Mucosa of descending colon (tissue), 3 donors: ENCODE results near the gene MECR. TPM values are rescaled to one million over a fixed set of nuclear protein-coding genes. Genes with fewer than 3 reads are reported as not detected.

Experiments used
- ATAC-seq: fragments of 200-7000 bp; cut with Tn5 transposase; one replicate; pipeline ENCODE4 v1.9.1; 2020; ENCODE audit warnings: mild to moderate bottlenecking, moderate library complexity
- DNase-seq, 3 donors: peaks; one replicate each; pipeline ENCODE4 v3.0.0-alpha.2; 2020
- H3K36me3 ChIP-seq: fragments of 200-600 bp; one replicate; pipeline ENCODE4 v1.8.0; 2021; ENCODE audit warnings: low read depth, mild to moderate bottlenecking
- H3K4me1 ChIP-seq: fragments of 200-600 bp; one replicate; pipeline ENCODE4 v1.8.0; 2021; ENCODE audit warnings: low read depth, mild to moderate bottlenecking
- H3K4me3 ChIP-seq: fragments of 200-600 bp; one replicate; pipeline ENCODE4 v1.8.0; 2021; ENCODE audit warnings: mild to moderate bottlenecking
- H3K9me3 ChIP-seq: fragments of 200-600 bp; one replicate; pipeline ENCODE4 v1.8.0; 2021; ENCODE audit warnings: mild to moderate bottlenecking
- intact Hi-C, 2 donors: fragments of 100-400 bp; cut with DNase I in 1 of 2; cut with micrococcal nuclease in 1 of 2; formaldehyde crosslinking; loops; one replicate each; pipeline versions ENCODE4 v1.11.0 to v1.11.1; 2022; cut with DNase I, micrococcal nuclease
- total RNA-seq, 3 donors: library from RNA; stranded (reverse); fragmentation: NEBNext Ultra II Directional in 2 of 3; extraction: Animal tissue kit (Norgen Biotek cat#: 25700) in 2 of 3; gene quantifications; one replicate each; pipeline versions ENCODE4 v1.2.1 to v1.2.4, GENCODE V29; 2021 to 2023
- TF ChIP-seq, protein P1 (sequence below): fragments of 200-600 bp; IDR thresholded peaks from one replicate; pipeline ENCODE4 v1.8.0; 2022; ENCODE audit warnings: antibody characterized with exemption, mild to moderate bottlenecking
- donor health status: DM: no; HTN: no; CAD: no; lungs with moderate emphysema.
- donor health status: DM: no; HTN: no; CAD: no.
- donor health status: DM: no; HTN: yes; CAD: no.

MECR gene
- total RNA-seq, 3 donors from 2014 or later = 18.3 to 20.8 (median 19.5) TPM

DNA sequence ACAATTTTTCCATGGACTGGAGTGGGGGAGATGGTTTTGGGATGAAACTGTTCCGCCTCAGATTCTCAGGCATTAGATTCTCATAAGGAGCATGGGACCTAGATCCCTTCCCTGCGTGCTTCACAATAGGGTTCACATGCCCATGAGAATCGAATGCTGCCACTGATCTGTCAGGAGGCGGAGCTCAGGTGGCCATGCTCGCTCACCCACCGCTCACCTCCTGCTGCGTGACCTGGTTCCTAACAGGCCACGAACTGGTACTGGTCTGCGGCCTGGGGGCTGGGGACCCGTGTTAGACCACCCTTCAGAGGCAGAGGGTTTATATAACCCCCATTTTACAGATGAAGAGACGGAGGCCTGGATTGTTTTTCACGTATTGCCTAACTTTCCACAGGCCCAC lies 32.7 kb downstream of the MECR start:
- intact Hi-C loops = no loop called here
- Histone ChIP-seq H3K9me3 (no peaks in the 10 kb centered on the region), H3K4me1 (peaks cover 10% of the 10 kb centered on the region), H3K4me3 (no peak overlapping the region), H3K36me3 (no peaks in the 10 kb centered on the region)
- TF ChIP-seq, protein P1, sequence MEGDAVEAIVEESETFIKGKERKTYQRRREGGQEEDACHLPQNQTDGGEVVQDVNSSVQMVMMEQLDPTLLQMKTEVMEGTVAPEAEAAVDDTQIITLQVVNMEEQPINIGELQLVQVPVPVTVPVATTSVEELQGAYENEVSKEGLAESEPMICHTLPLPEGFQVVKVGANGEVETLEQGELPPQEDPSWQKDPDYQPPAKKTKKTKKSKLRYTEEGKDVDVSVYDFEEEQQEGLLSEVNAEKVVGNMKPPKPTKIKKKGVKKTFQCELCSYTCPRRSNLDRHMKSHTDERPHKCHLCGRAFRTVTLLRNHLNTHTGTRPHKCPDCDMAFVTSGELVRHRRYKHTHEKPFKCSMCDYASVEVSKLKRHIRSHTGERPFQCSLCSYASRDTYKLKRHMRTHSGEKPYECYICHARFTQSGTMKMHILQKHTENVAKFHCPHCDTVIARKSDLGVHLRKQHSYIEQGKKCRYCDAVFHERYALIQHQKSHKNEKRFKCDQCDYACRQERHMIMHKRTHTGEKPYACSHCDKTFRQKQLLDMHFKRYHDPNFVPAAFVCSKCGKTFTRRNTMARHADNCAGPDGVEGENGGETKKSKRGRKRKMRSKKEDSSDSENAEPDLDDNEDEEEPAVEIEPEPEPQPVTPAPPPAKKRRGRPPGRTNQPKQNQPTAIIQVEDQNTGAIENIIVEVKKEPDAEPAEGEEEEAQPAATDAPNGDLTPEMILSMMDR = no peak
- ATAC-seq (no peak), DNase-seq (no peak)

GRCh38 chr1:29197590-29197924 lies 33.2 kb downstream of the MECR start:
- Histone ChIP-seq H3K4me3 (no peak overlapping the region), H3K9me3 (no peaks in the 10 kb centered on the region), H3K4me1 (peaks cover 6% of the 10 kb centered on the region), H3K36me3 (no peaks in the 10 kb centered on the region)
- TF ChIP-seq, protein P1 = no peak
- intact Hi-C loops = no loop called here
- DNase-seq (peak in 2 of 3 donors; percentile 44 to 74), ATAC-seq (peak; percentile 92)

- H3K4me3 ChIP-seq = no peak overlapping the region
- DNase-seq (no peak), ATAC-seq (peak; percentile 5)
- peaks cover 1% of the 10 kb centered on the region for H3K4me1 ChIP-seq
- H3K36me3 ChIP-seq = no peaks in the 10 kb centered on the region
- intact Hi-C loops = no loop called here
- TF ChIP-seq, protein P1 = no peak
- H3K9me3 ChIP-seq = no peaks in the 10 kb centered on the region
These were observed 33.7 kb downstream of the MECR start for GRCh38 chr1:29196863-29197589.

GRCh38 chr1:29195881-29196291 lies 34.8 kb downstream of the MECR start:
- H3K4me3 ChIP-seq = no peak overlapping the region
- intact Hi-C loops = no loop called here
- no peaks in the 10 kb centered on the region for H3K36me3 ChIP-seq
- DNase-seq (no peak), ATAC-seq (no peak)
- no peaks in the 10 kb centered on the region for H3K9me3 ChIP-seq
- H3K4me1 ChIP-seq = no peaks in the 10 kb centered on the region
- TF ChIP-seq, protein P1 = no peak

DNA sequence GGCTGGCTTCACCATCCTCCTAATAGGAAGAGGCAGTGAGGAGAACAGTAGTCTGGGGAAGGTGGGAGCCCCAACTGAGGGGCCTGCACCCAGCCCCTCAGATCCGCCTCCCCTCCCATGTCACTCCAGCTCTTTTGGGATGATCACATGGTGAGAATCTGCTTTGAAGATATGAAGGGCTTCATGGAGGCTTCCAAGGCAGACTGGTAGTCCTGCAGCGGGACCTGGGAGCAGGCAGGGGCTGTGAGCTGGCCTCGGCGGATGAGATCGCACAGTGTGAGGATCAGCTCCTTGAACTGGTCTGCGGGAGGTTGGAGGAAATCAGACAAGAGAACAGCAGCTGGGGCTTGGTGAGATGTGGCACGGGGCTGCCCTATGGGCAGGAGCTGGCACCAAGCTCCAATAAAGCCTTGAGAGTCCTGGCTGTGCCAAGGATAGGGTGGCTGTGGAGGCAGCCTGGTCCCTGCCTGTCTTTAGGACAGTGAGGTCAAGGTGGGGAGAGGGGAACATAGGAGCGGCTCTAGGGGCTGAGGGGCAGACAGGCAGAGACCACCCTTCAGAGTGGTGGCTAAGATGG lies 36.8 kb downstream of the MECR start:
- intact Hi-C loops = no loop called here

More for the DNA sequence above, 36.8 kb downstream of the MECR start:
- DNase-seq (no peak), ATAC-seq (no peak)
- H3K9me3 ChIP-seq = no peaks in the 10 kb centered on the region
- no peaks in the 10 kb centered on the region for H3K4me1 ChIP-seq
- TF ChIP-seq, protein P1 = no peak
- no peaks in the 10 kb centered on the region for H3K36me3 ChIP-seq
- H3K4me3 ChIP-seq = no peak overlapping the region
